HL-60 (cell line): ENCODE data around the gene CNNM3.

ENCODE experiments used
- CTCF ChIP-seq: IDR thresholded peaks from one replicate; pipeline ENCODE4 v1.5.1; 2011; ENCODE audit warnings: low read length, control low read depth, inconsistent platforms; ENCODE audit not compliant: insufficient read depth
- POLR2AphosphoS5 ChIP-seq: IDR thresholded peaks from 2 replicates; pipeline ENCODE4 v1.6.1; 2012; ENCODE audit warnings: low read depth

GRCh38 chr2:96804986-96805385, 11.1 kb upstream of the CNNM3 start:
- TF ChIP-seq CTCF (no peak), POLR2AphosphoS5 (no peak)
